Nephron progenitor cell (in vitro differentiated cells): Measurements from ENCODE around the gene TIAM1.

Experiments used
- DNase-seq: peaks from one replicate; pipeline ENCODE4 v3.0.0; 2021
- H3K27ac Mint-ChIP-seq: 2 replicates; pipeline ENCODE4 v1.8.0; 2021; ENCODE audit warnings: mild to moderate bottlenecking, moderate library complexity, mixed read lengths
- H3K27me3 Mint-ChIP-seq: 2 replicates; pipeline ENCODE4 v1.8.0; 2021; ENCODE audit warnings: mild to moderate bottlenecking, low read depth, mixed read lengths; ENCODE audit not compliant: poor library complexity
- H3K36me3 Mint-ChIP-seq: 2 replicates; pipeline ENCODE4 v1.8.0; 2021; ENCODE audit warnings: low read depth, mixed read lengths
- H3K4me1 Mint-ChIP-seq: 2 replicates; pipeline ENCODE4 v1.8.0; 2021; ENCODE audit warnings: mixed read lengths
- H3K4me3 Mint-ChIP-seq: 2 replicates; pipeline ENCODE4 v1.8.0; 2021; ENCODE audit warnings: mild to moderate bottlenecking, moderate library complexity, mixed read lengths
- H3K9me3 Mint-ChIP-seq: 2 replicates; pipeline ENCODE4 v1.8.0; 2021; ENCODE audit warnings: mild to moderate bottlenecking, moderate library complexity, mixed read lengths
- CTCF ChIP-seq: fragments of 200-600 bp; sonication (generic); IDR thresholded peaks from 2 replicates; pipeline ENCODE4 v1.5.0; 2021; ENCODE audit warnings: antibody characterized with exemption

TIAM1 gene

GRCh38 chr21:31141389-31142000 lies 202.6 kb downstream of the TIAM1 start:
- no peak for DNase-seq
- no peak for TF ChIP-seq CTCF
- H3K4me3 Mint-ChIP-seq, result peak overlapping the region; percentile 26
- peak overlapping the region; percentile 91 for H3K27ac Mint-ChIP-seq
- H3K9me3 Mint-ChIP-seq, result no peaks in the 10 kb centered on the region
- no peaks in the 10 kb centered on the region for H3K27me3 Mint-ChIP-seq
- H3K36me3 Mint-ChIP-seq, result peaks cover 50% of the 10 kb centered on the region
- H3K4me1 Mint-ChIP-seq, result peaks cover 30% of the 10 kb centered on the region

GRCh38 chr21:31140676-31141075 lies 203.4 kb downstream of the TIAM1 start:
- H3K36me3 Mint-ChIP-seq, result peaks cover 56% of the 10 kb centered on the region
- no peak for TF ChIP-seq CTCF
- peaks cover 30% of the 10 kb centered on the region for H3K4me1 Mint-ChIP-seq
- peak overlapping the region; percentile 64 for H3K27ac Mint-ChIP-seq
- H3K27me3 Mint-ChIP-seq, result no peaks in the 10 kb centered on the region
- DNase-seq, result no peak
- no peaks in the 10 kb centered on the region for H3K9me3 Mint-ChIP-seq
- H3K4me3 Mint-ChIP-seq, result no peak overlapping the region

GRCh38 chr21:31140025-31140424 lies 204.0 kb downstream of the TIAM1 start:
- no peaks in the 10 kb centered on the region for H3K9me3 Mint-ChIP-seq
- H3K4me3 Mint-ChIP-seq, result no peak overlapping the region
- H3K36me3 Mint-ChIP-seq, result peaks cover 62% of the 10 kb centered on the region
- H3K4me1 Mint-ChIP-seq, result peaks cover 30% of the 10 kb centered on the region
- no peak for DNase-seq
- no peak for TF ChIP-seq CTCF
- H3K27ac Mint-ChIP-seq, result peak overlapping the region; percentile 22
- H3K27me3 Mint-ChIP-seq, result no peaks in the 10 kb centered on the region

GRCh38 chr21:31137960-31138359 lies 206.1 kb downstream of the TIAM1 start:
- H3K36me3 Mint-ChIP-seq, result peaks cover 78% of the 10 kb centered on the region
- H3K27ac Mint-ChIP-seq, result no peak overlapping the region
- H3K27me3 Mint-ChIP-seq, result no peaks in the 10 kb centered on the region
- DNase-seq, result no peak
- no peak for TF ChIP-seq CTCF
- peaks cover 27% of the 10 kb centered on the region for H3K4me1 Mint-ChIP-seq
- H3K4me3 Mint-ChIP-seq, result no peak overlapping the region
- no peaks in the 10 kb centered on the region for H3K9me3 Mint-ChIP-seq

- peaks cover 86% of the 10 kb centered on the region for H3K36me3 Mint-ChIP-seq
- no peaks in the 10 kb centered on the region for H3K9me3 Mint-ChIP-seq
These were observed 207.2 kb downstream of the TIAM1 start for GRCh38 chr21:31136891-31137290.

More at GRCh38 chr21:31136891-31137290, 207.2 kb downstream of the TIAM1 start:
- H3K4me1 Mint-ChIP-seq, result peaks cover 24% of the 10 kb centered on the region
- H3K27ac Mint-ChIP-seq, result no peak overlapping the region
- TF ChIP-seq CTCF, result no peak
- DNase-seq, result no peak
- no peaks in the 10 kb centered on the region for H3K27me3 Mint-ChIP-seq
- no peak overlapping the region for H3K4me3 Mint-ChIP-seq
